ENCODE data around the gene SSX2B. TPM values are rescaled to one million over a fixed set of nuclear protein-coding genes. Genes with fewer than 3 reads are reported as not detected.

The SSX2B gene
- total RNA-seq: not detected

DNA sequence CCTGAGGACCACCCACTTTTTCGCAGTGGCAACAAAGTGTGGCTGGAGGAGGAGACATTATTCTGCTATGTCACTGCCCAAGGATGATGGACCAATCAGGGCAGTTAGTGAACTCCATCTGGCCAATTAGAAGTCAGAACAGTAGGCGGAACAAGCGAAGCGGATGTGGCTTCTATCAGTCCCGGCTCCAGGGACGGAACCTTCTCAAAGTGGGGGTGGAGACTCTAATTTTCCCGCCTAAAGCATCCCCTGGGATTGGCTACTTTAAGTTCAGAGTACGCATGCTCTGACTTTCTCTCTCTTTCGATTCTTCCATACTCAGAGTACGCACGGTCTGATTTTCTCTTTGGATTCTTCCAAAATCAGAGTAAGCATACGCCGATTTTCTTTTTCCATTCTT is at the start of gene SSX2B:
SSX2B (plus strand) TSS at position 301 of the 400 bp plus-strand sequence. CDS start 1,429 bp downstream, outside the sequence.

DNA sequence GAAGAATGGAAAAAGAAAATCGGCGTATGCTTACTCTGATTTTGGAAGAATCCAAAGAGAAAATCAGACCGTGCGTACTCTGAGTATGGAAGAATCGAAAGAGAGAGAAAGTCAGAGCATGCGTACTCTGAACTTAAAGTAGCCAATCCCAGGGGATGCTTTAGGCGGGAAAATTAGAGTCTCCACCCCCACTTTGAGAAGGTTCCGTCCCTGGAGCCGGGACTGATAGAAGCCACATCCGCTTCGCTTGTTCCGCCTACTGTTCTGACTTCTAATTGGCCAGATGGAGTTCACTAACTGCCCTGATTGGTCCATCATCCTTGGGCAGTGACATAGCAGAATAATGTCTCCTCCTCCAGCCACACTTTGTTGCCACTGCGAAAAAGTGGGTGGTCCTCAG is 44.0 kb upstream of the SSX2B start, which contains the start of gene SSX2:
SSX2 (minus strand) TSS at position 101 of the 400 bp plus-strand sequence. CDS start 1,429 bp downstream, outside the sequence.

GRCh38 chrX:52797327-52797726 is 46.3 kb downstream of the SSX2B start, which contains the start of gene SPANXN5:
Gene SPANXN5, minus strand, starts transcription at chrX:52797427. Its CDS starts 79 bp downstream, at chrX:52797348.

Small RNAs within 50 kb of the gene (small RNA-seq; reads per million reads assigned to genes)
- gene AC244505.3 (ENCODE audit: low replicate concordance) (not detected), gene AC244505.5 (ENCODE audit: low replicate concordance) (not detected), gene AC244505.6 (ENCODE audit: low replicate concordance) (not detected), gene AC244505.7 (ENCODE audit: low replicate concordance) (not detected)

Other genes with a start within 250 kb of the SSX2B start
- gene XAGE1B, start 234.2 kb upstream of the SSX2B start, total RNA-seq: not detected
- gene SSX7, start 96.4 kb upstream of the SSX2B start, total RNA-seq: not detected
- not detected for gene SSX2, start 44.1 kb upstream of the SSX2B start, total RNA-seq
- gene SPANXN5, start 46.2 kb downstream of the SSX2B start, total RNA-seq: not detected
- gene XAGE5, start 60.0 kb downstream of the SSX2B start, total RNA-seq: not detected
- gene XAGE3, start 116.8 kb downstream of the SSX2B start, total RNA-seq: not detected
- 30.7 TPM for gene FAM156B, start 146.1 kb downstream of the SSX2B start, total RNA-seq
- 27.5 TPM for gene FAM156A, start 207.3 kb downstream of the SSX2B start, total RNA-seq

All from parietal lobe (tissue), 2 donors.